GM12873 (cell line): Measurements from ENCODE around the gene DNAJB12.

Experiments
- TF ChIP-seq, protein P1 (sequence below): IDR thresholded peaks from 2 replicates; pipeline ENCODE4 v1.5.1; 2012; ENCODE audit warnings: low read depth, mild to moderate bottlenecking, moderate library complexity, low read length, control low read depth; ENCODE audit not compliant: insufficient read depth; ENCODE audit errors: missing control alignments

The DNAJB12 gene

DNA sequence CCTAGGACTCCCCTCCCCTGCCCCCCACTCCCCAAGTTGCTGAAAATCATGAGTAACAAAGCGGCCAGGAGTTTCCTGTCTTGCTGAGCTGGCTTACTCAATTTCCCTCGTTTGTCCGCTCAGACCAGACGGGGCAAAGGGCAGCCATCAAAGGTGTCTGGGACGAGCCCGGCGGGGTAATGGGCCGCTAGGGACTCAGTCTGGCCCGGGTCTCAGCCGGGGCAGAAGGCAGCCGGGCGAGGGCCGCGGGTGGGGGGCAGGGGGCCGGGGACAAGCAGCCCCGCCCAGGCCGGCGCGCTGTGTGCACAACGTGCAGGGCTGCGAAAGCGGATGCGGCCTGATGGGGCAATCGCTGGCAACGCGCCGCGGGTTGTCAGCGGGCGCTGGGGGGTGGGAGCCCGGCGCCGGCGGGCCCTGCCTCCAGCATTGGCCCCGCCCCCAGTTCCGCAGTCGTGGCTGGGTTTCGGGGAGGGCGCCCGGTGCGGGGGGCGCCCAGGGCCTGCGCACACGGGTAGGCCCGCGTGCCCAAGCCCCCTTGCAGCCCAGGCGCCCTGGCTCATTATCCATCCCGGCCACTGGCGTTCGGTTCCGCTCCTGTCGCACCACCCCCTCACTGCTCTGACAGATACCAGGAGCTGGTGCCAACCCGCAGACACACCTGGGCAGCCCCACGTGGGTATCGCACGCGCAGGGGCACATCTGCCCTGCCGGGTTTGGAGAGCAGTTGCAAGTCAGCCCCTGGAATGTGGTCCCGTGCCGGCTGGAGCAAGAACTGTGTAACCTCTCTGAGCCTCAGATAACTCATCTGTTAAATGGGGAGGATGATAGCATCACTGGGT lies 35.1 kb downstream of the DNAJB12 start:
- TF ChIP-seq, protein P1, sequence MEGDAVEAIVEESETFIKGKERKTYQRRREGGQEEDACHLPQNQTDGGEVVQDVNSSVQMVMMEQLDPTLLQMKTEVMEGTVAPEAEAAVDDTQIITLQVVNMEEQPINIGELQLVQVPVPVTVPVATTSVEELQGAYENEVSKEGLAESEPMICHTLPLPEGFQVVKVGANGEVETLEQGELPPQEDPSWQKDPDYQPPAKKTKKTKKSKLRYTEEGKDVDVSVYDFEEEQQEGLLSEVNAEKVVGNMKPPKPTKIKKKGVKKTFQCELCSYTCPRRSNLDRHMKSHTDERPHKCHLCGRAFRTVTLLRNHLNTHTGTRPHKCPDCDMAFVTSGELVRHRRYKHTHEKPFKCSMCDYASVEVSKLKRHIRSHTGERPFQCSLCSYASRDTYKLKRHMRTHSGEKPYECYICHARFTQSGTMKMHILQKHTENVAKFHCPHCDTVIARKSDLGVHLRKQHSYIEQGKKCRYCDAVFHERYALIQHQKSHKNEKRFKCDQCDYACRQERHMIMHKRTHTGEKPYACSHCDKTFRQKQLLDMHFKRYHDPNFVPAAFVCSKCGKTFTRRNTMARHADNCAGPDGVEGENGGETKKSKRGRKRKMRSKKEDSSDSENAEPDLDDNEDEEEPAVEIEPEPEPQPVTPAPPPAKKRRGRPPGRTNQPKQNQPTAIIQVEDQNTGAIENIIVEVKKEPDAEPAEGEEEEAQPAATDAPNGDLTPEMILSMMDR: no peak

DNA sequence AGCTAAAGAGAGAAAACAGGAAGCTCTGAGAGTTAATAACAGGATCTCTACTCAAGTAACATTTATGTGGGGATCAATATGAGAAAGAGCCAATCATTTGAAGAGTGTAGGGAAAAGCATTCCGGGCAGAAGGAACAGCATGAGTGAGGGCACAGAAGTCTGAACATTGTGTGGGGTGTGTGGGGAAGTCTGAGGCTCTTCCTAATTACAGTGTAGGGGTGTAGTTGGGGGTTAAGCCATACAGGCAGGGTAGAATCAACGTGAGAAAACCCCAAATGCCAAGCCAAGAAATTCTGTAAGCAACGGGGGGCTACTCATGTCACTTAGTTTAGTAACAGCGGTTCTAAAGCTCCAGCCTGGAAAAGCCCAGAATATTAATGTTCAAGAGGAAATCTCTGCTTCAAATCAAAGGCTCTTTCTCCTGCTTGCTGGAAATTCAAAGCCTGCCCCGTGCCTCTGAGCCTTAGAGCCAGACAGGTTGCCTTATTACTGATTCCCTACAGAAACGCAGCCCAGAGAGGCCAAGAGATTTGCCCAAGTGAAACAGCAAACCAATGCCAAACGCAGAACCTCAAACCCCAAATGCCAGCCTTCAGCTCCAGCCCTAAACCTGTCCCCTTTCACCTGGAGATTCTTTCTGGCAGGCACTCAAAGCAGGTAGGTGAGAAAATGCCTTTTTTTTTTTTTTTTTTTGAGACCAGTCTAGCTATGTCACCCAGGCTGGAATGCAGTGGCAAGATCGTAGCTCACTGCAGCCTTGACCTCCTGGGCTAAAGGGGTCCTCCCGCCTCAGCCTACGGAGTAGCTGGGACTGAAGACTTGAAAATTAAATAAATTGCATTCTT lies 36.1 kb downstream of the DNAJB12 start:
- TF ChIP-seq, protein P1: no peak

DNA sequence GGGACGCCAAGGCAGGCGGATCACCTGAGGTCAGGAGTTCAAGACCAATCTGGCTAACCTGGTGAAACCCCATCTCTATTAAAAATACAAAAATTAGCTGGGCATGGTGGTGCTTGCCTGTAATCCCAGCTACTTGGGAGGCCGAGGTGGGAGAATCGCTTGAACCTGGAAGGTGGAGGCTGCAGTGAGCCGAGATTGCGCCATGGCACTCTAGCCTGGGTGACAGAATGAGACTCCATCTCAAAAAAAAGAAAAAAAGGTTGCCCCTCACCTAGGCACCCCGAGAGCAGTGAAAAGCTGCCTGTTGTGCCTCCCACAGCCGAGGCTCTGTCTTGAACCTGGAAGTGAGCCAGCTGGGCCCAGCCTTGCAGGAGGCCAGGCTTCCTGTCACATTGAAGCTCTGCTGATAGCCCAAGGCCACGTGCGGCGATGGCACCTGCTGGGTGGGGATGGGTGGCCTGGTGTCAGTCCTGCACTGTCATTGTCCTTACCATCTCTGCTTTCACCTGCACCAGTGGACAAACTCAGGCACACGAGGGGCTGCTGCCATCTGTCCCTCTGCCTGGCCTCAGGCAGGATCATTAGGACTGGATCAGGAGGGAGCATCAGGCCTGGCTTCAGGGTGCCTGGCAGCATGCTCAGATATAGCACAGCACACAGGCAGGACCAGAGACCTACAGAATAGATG lies 37.8 kb downstream of the DNAJB12 start:
- TF ChIP-seq, protein P1: no peak

DNA sequence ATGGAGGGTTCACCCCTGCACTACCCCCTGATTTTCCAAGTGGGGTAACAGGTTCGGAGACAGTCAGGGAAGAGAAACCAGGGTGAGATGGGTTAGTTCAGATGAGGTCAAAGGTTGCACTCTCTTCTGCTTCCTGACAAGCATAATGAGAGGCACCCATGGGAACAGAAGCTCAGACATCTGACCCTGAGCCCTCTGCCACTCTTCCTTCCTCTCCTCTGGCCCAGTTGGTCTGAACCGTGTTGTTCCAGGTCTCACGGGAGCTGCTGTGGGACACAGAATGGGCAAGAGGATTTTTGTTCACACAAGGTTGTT lies 38.4 kb downstream of the DNAJB12 start:
- TF ChIP-seq, protein P1: no peak

DNA sequence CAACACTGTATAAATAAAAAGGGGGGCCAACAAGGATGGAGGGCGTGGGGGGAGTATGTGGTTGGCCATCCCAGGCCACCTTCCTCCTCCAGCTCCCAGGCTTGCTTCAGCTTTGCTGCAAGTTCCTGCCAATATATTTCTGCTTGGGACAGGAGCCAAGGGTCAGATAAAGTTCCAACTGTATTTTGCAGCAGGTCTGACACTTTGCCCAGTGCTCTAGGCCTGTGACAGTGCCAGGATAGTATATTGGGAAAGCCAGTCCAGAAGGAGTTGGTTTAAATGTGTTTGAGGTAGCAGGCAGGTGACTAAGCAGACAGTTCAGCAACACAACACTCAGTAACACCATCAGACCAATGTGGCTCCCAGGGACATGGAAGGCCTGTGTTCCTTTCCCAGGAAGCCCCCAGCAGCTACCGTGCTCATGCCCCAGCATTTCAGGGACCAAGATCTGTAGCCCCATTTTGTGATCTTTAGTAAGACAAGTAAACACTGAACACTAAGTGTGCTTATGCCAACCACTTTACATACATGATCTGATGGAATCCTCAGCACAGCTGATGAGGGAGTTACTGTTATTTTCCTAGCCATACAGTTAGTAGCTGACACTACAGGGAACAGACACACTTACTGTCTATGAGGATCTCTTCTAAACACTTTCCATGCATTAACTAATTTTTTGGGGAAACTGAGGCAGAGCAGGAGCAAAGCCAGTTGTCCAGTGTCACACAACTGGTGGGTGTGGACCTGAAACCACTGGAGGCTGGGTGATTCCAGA lies 38.9 kb downstream of the DNAJB12 start:
- TF ChIP-seq, protein P1: no peak

DNA sequence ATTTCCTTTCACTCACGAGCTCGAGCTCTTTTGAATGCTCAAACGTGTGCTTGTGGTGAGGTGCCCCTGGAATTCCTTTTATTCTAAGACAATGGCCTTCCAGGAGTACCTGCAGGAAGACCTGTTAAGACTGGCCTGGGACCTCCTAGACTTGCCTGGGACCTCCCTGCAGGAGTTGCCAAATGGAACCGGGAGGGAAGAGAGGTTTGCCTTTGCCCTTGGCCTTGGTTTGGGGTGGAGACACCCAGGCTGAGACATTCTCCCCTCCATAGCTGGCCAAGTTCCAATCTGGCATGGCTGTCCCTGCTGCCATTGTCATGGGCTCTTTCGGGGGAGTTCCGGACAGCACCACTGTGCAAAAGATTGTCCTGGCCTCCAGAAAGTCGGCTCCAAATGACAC lies 39.7 kb downstream of the DNAJB12 start:
- TF ChIP-seq, protein P1: no peak
